Colonic mucosa (tissue), 4 donors: ENCODE results near the gene PKHD1. TPM values are rescaled to one million over a fixed set of nuclear protein-coding genes. Genes with fewer than 3 reads are reported as not detected.

Experiments
- DNase-seq: peaks from one replicate; pipeline ENCODE4 v3.0.0-alpha.2; 2020
- H3K27ac ChIP-seq: fragments of 200-600 bp; one replicate; pipeline ENCODE4 v1.8.0; 2021
- H3K27me3 ChIP-seq: fragments of 200-600 bp; one replicate; pipeline ENCODE4 v1.8.0; 2021
- H3K36me3 ChIP-seq: fragments of 200-600 bp; one replicate; pipeline ENCODE4 v1.8.0; 2021
- H3K4me1 ChIP-seq: fragments of 200-600 bp; one replicate; pipeline ENCODE4 v1.8.0; 2021; ENCODE audit warnings: mild to moderate bottlenecking
- H3K4me3 ChIP-seq: fragments of 200-600 bp; one replicate; pipeline ENCODE4 v1.8.0; 2021
- H3K9ac ChIP-seq, 2 donors: one replicate each; pipeline ENCODE4 v1.7.0; 2013; ENCODE audit warnings: control low read depth in 2 of 2, low read depth in 2 of 2, low read length in 2 of 2
- H3K9me3 ChIP-seq: fragments of 200-600 bp; one replicate; pipeline ENCODE4 v1.8.0; 2021
- CTCF ChIP-seq: fragments of 200-600 bp; IDR thresholded peaks from one replicate; pipeline ENCODE4 v1.8.0; 2022; ENCODE audit warnings: antibody characterized with exemption, mild to moderate bottlenecking
- intact Hi-C: fragments of 100-400 bp; cut with DNase I; formaldehyde crosslinking; loops from one replicate; pipeline ENCODE4 v1.14.1; 2022
- total RNA-seq, 2 donors: library from RNA; stranded (reverse); fragmentation: NEBNext Ultra II Directional in 1 of 2; extraction: Animal tissue kit (Norgen Biotek cat#: 25700) in 1 of 2; gene quantifications; one replicate each; pipeline ENCODE4 v1.2.1, GENCODE V29; 2021
- donor health status: healthy.
- donor health status: DM: no; HTN: no; CAD: no.
- donor health status: DM: no; HTN: no; CAD: no.

PKHD1 gene
- total RNA-seq, 2 donors from 2014 or later = 0.08 to 0.10 TPM

DNA sequence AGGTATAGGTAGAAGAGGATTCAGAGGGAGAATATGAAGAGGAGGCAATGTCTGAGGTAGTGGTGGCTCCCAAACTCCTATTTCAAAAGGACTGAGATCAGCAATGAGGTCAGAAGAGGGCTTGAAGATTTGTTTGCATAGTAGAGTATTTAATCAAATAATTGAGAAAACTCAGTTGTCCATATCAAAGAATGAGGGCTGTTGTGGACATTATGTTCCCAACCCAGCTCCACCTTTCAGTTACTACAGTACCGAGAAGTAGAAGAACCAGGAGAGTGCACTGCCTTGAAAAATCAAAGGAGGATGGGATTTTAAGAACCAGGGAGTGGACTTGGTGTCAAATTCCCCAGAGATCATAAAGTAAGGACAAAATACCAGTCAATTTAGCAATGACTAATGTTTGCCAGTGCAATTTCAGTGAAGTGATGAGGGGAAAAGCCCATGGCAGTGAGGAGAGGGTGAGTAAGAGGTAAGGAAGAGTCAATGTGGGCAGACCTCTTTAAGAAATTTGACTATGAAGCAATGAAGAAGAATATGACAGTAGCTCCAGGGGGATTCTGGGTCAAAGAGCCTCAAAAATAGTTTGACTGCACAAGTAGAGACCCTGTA lies 382.4 kb downstream of the PKHD1 start:
- intact Hi-C loops = no loop called here
- H3K27me3 ChIP-seq = no peaks in the 10 kb centered on the region
- H3K36me3 ChIP-seq = no peaks in the 10 kb centered on the region
- H3K9ac ChIP-seq = no peak overlapping the region
- no peak overlapping the region for H3K27ac ChIP-seq
- no peaks in the 10 kb centered on the region for H3K9me3 ChIP-seq
- DNase-seq = no peak
- no peak overlapping the region for H3K4me3 ChIP-seq
- no peaks in the 10 kb centered on the region for H3K4me1 ChIP-seq
- no peak for TF ChIP-seq CTCF

DNA sequence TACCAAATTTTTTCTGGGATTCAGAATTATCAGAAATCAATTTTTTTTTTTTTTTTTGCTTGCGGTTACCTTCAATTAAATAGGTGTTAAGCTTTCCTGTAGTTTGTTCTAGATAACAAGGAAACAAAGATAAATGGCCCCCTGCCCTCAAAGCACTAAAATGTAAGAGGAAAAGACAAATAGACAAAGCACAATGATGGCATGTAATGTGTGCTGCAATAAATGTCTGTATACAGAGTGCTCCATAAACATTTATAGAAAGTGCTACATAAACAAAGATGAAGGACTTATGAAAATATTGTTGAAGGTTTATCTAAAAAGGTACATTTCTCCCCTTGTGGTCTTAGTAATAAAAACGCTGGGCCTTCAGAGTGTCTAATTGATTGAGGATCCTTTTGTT lies 384.6 kb downstream of the PKHD1 start:
- Histone ChIP-seq H3K27me3 (no peaks in the 10 kb centered on the region), H3K4me1 (no peaks in the 10 kb centered on the region), H3K36me3 (no peaks in the 10 kb centered on the region), H3K9ac (no peak overlapping the region), H3K4me3 (no peak overlapping the region), H3K27ac (no peak overlapping the region), H3K9me3 (no peaks in the 10 kb centered on the region)
- no peak for TF ChIP-seq CTCF
- DNase-seq = no peak
- intact Hi-C loops = no loop called here

GRCh38 chr6:51684603-51685002 lies 402.8 kb downstream of the PKHD1 start:
- no peak for DNase-seq
- no peaks in the 10 kb centered on the region for H3K27me3 ChIP-seq
- no peak overlapping the region for H3K4me3 ChIP-seq
- TF ChIP-seq CTCF = no peak
- no peaks in the 10 kb centered on the region for H3K36me3 ChIP-seq
- intact Hi-C loops = no loop called here
- H3K9me3 ChIP-seq = no peaks in the 10 kb centered on the region
- no peak overlapping the region for H3K9ac ChIP-seq
- H3K4me1 ChIP-seq = no peaks in the 10 kb centered on the region
- no peak overlapping the region for H3K27ac ChIP-seq

DNA sequence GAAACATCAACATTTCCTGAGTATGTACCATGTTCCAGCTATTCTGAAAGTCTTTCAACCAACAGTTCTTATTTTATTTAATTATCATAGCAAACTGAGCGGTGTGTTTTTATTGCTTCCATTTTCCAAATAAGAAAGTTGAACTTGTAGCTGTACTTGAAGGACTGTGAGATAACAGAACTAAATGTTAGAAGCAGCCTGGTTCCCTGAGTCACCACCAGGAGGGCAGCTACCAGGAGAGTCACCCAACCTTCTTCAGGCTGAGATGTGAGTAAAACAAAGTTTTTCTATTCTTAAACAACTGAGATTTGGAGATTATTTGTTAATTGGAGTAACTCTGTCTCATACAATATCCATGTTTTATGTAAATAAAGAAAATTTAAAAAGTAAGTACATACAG lies 403.4 kb downstream of the PKHD1 start:
- Histone ChIP-seq H3K9me3 (no peaks in the 10 kb centered on the region), H3K4me1 (no peaks in the 10 kb centered on the region), H3K27ac (no peak overlapping the region), H3K4me3 (no peak overlapping the region), H3K27me3 (no peaks in the 10 kb centered on the region), H3K9ac (no peak overlapping the region), H3K36me3 (no peaks in the 10 kb centered on the region)
- TF ChIP-seq CTCF = no peak
- DNase-seq = no peak
- intact Hi-C loops = no loop called here

DNA sequence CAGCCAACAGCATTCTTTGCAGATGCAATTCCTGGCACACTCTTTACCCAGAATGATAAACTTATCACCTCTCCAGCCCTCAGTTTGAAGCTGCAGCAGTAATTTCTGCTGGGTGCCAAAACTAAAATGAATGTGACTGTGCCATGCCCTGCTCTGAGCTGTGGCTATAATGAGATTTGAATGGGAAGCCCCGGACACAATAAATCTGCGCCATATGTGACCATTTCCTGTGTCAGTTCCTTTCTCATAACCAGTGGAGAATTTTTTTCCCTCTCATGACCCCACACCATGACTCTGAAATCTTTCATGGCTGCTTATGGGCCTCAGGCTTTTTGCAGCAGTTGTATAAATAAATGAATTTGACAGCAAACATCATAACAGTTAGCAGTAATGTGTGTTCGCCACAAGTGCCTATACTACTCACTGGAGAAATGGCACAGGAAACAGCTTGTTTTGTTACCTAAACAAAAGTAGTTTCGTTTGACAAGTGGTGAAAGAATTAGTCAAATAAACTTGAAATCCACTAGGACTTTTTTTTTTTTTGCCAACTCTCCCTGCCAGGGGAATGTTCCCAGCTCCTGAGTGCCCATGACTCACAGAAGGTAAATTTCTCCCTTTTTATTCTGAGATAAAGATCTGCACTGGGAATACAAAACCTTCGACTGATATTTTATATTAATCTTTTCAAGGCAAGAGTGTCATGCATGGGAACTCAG lies 408.4 kb downstream of the PKHD1 start:
- Histone ChIP-seq H3K9me3 (no peaks in the 10 kb centered on the region), H3K27ac (no peak overlapping the region), H3K4me1 (no peaks in the 10 kb centered on the region), H3K9ac (no peak overlapping the region), H3K4me3 (no peak overlapping the region), H3K27me3 (no peaks in the 10 kb centered on the region), H3K36me3 (no peaks in the 10 kb centered on the region)
- no peak for DNase-seq
- intact Hi-C loops = no loop called here
- TF ChIP-seq CTCF = no peak
